Ovary (tissue), 9 donors: ENCODE measurements around the gene DGKG. TPM values are rescaled to one million over a fixed set of nuclear protein-coding genes. Genes with fewer than 3 reads are reported as not detected.

Source experiments
- DNase-seq, 5 donors: peaks; one replicate each; pipeline ENCODE4 v3.0.0-alpha.2; 2019 to 2020
- H3K27ac ChIP-seq, 2 donors: fragments of 200-600 bp; one replicate each; pipeline versions ENCODE4 v1.5.1 to v1.8.0; 2019 to 2022
- H3K27me3 ChIP-seq: fragments of 200-600 bp; one replicate; pipeline ENCODE4 v1.8.0; 2022
- H3K36me3 ChIP-seq: fragments of 200-600 bp; sonication (generic); one replicate; pipeline ENCODE4 v1.5.1; 2019
- H3K4me1 ChIP-seq: one replicate; pipeline ENCODE4 v1.8.1; 2013; ENCODE audit warnings: mild to moderate bottlenecking, moderate library complexity; ENCODE audit not compliant: insufficient read depth
- H3K4me3 ChIP-seq: fragments of 200-600 bp; sonication (generic); one replicate; pipeline ENCODE4 v1.5.1; 2017
- H3K9me3 ChIP-seq, 2 donors: fragments of 200-600 bp in 1 of 2; sonication (generic) in 1 of 2; one replicate each; pipeline versions ENCODE4 v1.5.1 to v1.8.1; 2013 to 2019; ENCODE audit warnings: mild to moderate bottlenecking in 1 of 2, moderate library complexity in 1 of 2
- EP300 ChIP-seq: sonication (generic); formaldehyde crosslinking; IDR thresholded peaks from one replicate; pipeline ENCODE4 v1.6.1; 2017; ENCODE audit warnings: antibody characterized with exemption
- POLR2A ChIP-seq: fragments of 450-650 bp; IDR thresholded peaks from one replicate; pipeline ENCODE4 v1.6.1; 2017; ENCODE audit warnings: antibody characterized with exemption, mild to moderate bottlenecking, moderate library complexity
- WGBS, 3 donors: extraction: QIAGEN DNeasy Blood & Tissue Kit in 1 of 3; methylation state at CpG; one replicate each; pipeline versions ENCODE4 v1.1.5 to v1.1.7; 2013 to 2017; 5-methylcytosine and 5-hydroxymethylcytosine counted together
- intact Hi-C, 4 donors: fragments of 100-400 bp; cut with DNase I; formaldehyde crosslinking; loops; one replicate each; pipeline versions ENCODE4 v1.11.0 to v1.15.1; 2022 to 2023
- polyA plus RNA-seq, 2 donors: library from polyadenylated mRNA; stranded (reverse); fragments of 200-250 nt in 1 of 2; fragments of 350-450 nt in 1 of 2; fragmentation: Illumina TruSeq in 1 of 2; extraction: RNeasy Lipid Tissue Mini Kit (QIAGEN cat#74804) in 1 of 2; gene quantifications; one replicate each; pipeline ENCODE4 v1.2.3, GENCODE V29; 2013 to 2014
- total RNA-seq, 7 donors: library from RNA; depleted of rRNA in 2 of 7; stranded (reverse); fragments of >200 nt in 2 of 7; fragmentation: NEBNext Ultra II Directional in 3 of 7; extraction: Animal tissue kit (Norgen Biotek cat#: 25700) in 3 of 7; gene quantifications; one replicate each; pipeline versions ENCODE4 v1.1.0 to v1.2.4, GENCODE V29; 2016 to 2023
- TF ChIP-seq, protein P1 (sequence below), 3 donors: fragments of 450-650 bp in 2 of 3; fragments of 200-600 bp in 1 of 3; IDR thresholded peaks; one replicate each; pipeline versions ENCODE4 v1.5.1 to v1.8.0; 2016 to 2022; ENCODE audit warnings: antibody characterized with exemption in 3 of 3, mild to moderate bottlenecking in 1 of 3
- donor health status: DM: no; HTN: no; CAD: no; lungs with moderate emphysema.
- donor health status: DM: no; HTN: no; CAD: no.
- donor health status: Bipolar disorder and iron deficiency.
- donor health status: DM: yes; HTN: yes; CAD: no.
- donor health status: DM: no; HTN: no; CAD: no.
- donor health status: DM: yes; HTN: yes; CAD: no.

Gene DGKG
- total and polyA plus RNA-seq, 9 donors: 1.0 to 7.0 (median 4.1) TPM

DNA sequence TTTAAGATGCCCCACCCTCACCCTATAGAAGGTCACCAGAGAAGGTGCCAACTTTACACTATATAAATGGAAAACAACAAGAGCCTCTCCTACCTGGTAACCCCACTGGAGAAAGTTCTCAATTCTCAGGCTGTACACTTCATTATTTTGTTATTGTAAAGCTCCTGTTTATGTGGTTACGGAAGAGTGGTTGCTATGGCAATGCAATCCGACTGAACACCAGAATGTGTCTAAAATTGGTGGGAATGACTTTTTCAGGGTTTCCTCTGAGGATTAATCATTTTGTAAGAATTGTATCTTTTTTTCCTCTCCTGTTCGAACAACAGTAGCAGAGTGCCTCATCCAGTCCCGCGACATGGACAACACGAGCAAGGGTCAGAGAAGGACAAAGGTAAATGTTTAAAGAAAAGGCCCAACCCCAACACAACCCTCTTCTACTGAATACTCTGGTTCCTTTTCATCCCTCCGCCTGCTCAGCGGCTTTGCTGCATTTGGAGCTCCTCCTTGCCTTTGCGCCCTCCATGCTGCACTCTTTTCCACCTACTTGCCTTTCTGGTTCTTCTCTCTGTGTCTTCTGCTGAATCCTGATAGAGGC lies 45.3 kb downstream of the DGKG start:
- no peak overlapping the region for H3K27ac ChIP-seq
- TF ChIP-seq, protein P1, sequence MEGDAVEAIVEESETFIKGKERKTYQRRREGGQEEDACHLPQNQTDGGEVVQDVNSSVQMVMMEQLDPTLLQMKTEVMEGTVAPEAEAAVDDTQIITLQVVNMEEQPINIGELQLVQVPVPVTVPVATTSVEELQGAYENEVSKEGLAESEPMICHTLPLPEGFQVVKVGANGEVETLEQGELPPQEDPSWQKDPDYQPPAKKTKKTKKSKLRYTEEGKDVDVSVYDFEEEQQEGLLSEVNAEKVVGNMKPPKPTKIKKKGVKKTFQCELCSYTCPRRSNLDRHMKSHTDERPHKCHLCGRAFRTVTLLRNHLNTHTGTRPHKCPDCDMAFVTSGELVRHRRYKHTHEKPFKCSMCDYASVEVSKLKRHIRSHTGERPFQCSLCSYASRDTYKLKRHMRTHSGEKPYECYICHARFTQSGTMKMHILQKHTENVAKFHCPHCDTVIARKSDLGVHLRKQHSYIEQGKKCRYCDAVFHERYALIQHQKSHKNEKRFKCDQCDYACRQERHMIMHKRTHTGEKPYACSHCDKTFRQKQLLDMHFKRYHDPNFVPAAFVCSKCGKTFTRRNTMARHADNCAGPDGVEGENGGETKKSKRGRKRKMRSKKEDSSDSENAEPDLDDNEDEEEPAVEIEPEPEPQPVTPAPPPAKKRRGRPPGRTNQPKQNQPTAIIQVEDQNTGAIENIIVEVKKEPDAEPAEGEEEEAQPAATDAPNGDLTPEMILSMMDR (IDR thresholded peaks at IDR 0.05): no peak
- no peak for TF ChIP-seq POLR2A
- TF ChIP-seq EP300: no peak
- H3K9me3 ChIP-seq: no peaks in the 10 kb centered on the region
- no peak for DNase-seq
- H3K4me3 ChIP-seq: no peak overlapping the region
- no peaks in the 10 kb centered on the region for H3K4me1 ChIP-seq
- whole genome bisulfite sequencing, 3 donors: 81 to 84% (median 81%) methylated on average over 9 of the region's 9 CpGs
- no peaks in the 10 kb centered on the region for H3K27me3 ChIP-seq
- intact Hi-C loops: no loop called here
- H3K36me3 ChIP-seq: no peaks in the 10 kb centered on the region

DNA sequence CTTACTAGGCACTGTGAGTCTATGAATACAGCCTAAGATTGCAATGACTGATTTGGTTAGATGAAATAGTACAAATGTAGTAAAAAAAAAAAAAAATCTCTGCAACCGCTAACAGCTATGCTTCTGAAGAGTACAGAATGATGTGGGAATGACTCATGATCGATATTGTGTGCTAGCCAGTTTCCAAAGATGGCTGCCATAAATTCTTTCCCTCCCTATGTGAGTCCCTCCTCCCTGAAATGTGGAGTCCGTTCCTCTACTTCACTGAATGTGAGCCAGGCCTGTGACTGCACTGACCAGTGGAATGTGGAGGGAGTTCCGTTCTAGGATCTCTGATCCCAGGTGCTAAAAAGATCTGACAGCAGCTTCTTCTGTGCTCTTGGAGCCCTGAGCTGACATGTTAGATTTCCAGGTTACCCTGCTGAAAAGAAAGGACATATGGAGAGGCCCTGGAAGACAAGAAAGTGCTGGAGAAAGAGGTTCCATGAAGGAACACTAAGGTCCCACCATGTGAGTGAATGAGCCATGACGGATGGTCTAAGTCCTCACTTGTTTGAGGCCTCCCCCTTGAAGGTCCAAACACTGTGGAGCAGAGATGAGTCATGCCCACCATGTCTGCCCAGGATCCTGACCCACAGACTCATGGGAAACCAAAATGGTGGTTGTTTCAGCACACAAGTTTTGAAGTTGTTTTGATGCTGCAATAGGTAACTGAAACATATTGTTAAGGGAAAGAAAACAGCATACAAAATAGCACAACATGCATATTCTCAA lies 46.3 kb downstream of the DGKG start:
- intact Hi-C loops: no loop called here
- DNase-seq: no peak
- no peaks in the 10 kb centered on the region for H3K27me3 ChIP-seq
- H3K9me3 ChIP-seq: no peaks in the 10 kb centered on the region
- H3K36me3 ChIP-seq: no peaks in the 10 kb centered on the region
- TF ChIP-seq POLR2A (no peak), EP300 (no peak)
- TF ChIP-seq, protein P1 (IDR thresholded peaks at IDR 0.05): no peak
- no peak overlapping the region for H3K27ac ChIP-seq
- 71 to 78% (median 77%) methylated on average over 5 of the region's 5 CpGs for WGBS, 3 donors
- H3K4me3 ChIP-seq: no peak overlapping the region
- H3K4me1 ChIP-seq: no peaks in the 10 kb centered on the region

DNA sequence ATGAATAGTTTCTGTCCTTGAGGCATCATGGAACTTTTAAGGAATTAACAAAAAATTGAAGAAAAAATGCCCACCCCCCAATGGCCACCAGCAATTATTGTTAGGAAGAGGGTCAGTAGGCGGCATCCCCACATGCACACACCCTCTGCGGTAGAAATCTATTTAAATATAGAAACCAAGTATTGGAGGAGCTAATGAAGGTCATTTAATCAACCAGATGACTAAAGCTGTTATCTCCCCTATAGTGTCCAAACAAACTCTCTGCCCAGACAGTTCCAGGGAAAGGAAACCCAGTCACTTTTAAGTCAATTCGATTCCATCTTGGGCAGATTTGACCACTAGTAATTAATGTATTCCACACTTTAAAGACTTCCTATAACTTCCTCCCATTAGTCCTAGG lies 47.1 kb downstream of the DGKG start:
- no peak overlapping the region for H3K27ac ChIP-seq
- 64 to 74% (median 69%) methylated on average over 3 of the region's 3 CpGs for WGBS, 3 donors
- H3K27me3 ChIP-seq: no peaks in the 10 kb centered on the region
- H3K4me3 ChIP-seq: no peak overlapping the region
- no peaks in the 10 kb centered on the region for H3K36me3 ChIP-seq
- intact Hi-C loops: no loop called here
- TF ChIP-seq, protein P1 (IDR thresholded peaks at IDR 0.05): no peak
- no peak for TF ChIP-seq POLR2A
- TF ChIP-seq EP300: no peak
- no peaks in the 10 kb centered on the region for H3K9me3 ChIP-seq
- DNase-seq: no peak
- H3K4me1 ChIP-seq: no peaks in the 10 kb centered on the region

DNA sequence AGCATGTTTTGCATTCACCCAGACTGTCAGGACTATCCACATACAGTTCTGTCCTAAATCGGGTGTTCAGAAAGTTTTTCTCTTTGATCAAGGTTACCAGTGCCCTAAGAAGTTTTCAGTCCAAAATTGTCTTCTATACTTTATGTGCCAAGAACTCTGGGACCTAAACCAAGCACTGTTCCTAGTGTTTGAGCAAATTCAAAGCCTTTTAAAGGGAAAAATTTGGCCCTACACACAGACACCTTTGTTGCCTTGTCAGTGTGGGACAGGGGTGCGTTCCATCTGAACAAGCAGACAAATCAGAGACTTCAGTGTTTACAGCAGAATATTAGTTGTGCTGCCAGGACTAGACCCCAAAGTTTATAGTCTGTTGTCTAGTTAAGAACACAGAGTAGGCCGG lies 50.6 kb downstream of the DGKG start:
- 90 to 92% (median 92%) methylated on average over 3 of the region's 3 CpGs for WGBS, 3 donors
- Histone ChIP-seq H3K36me3 (no peaks in the 10 kb centered on the region), H3K27me3 (no peaks in the 10 kb centered on the region), H3K4me1 (no peaks in the 10 kb centered on the region), H3K9me3 (no peaks in the 10 kb centered on the region), H3K4me3 (no peak overlapping the region), H3K27ac (no peak overlapping the region)
- no peak for DNase-seq
- no peak for TF ChIP-seq EP300
- TF ChIP-seq POLR2A: no peak
- TF ChIP-seq, protein P1 (IDR thresholded peaks at IDR 0.05): no peak
- intact Hi-C loops: no loop called here
